MM.1S (cell line): ENCODE measurements around the gene CAMKK1.

Experiments used
- CTCF ChIP-seq: fragments of 300-600 bp; sonication (generic); IDR thresholded peaks from 2 replicates; pipeline ENCODE4 v1.5.1; 2016; ENCODE audit warnings: antibody characterized with exemption, low read length, mixed read lengths
- EZH2phosphoT487 ChIP-seq: fragments of 300-600 bp; sonication (generic); IDR thresholded peaks from 2 replicates; pipeline ENCODE4 v1.6.1; 2018; ENCODE audit warnings: antibody characterized with exemption, low read length

GRCh38 chr17:3818786-3819185 is 74.1 kb downstream of the CAMKK1 start:
- no peak for TF ChIP-seq CTCF
- TF ChIP-seq EZH2phosphoT487, result no peak
